ENCODE measurements around the gene TMEM219.
"Not testable (repeated sequence)": the region's sequence is repeated elsewhere in the genome, so short reads cannot be mapped to it uniquely, and the experiment has no call there.

TMEM219 gene, protein sequence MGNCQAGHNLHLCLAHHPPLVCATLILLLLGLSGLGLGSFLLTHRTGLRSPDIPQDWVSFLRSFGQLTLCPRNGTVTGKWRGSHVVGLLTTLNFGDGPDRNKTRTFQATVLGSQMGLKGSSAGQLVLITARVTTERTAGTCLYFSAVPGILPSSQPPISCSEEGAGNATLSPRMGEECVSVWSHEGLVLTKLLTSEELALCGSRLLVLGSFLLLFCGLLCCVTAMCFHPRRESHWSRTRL

DNA sequence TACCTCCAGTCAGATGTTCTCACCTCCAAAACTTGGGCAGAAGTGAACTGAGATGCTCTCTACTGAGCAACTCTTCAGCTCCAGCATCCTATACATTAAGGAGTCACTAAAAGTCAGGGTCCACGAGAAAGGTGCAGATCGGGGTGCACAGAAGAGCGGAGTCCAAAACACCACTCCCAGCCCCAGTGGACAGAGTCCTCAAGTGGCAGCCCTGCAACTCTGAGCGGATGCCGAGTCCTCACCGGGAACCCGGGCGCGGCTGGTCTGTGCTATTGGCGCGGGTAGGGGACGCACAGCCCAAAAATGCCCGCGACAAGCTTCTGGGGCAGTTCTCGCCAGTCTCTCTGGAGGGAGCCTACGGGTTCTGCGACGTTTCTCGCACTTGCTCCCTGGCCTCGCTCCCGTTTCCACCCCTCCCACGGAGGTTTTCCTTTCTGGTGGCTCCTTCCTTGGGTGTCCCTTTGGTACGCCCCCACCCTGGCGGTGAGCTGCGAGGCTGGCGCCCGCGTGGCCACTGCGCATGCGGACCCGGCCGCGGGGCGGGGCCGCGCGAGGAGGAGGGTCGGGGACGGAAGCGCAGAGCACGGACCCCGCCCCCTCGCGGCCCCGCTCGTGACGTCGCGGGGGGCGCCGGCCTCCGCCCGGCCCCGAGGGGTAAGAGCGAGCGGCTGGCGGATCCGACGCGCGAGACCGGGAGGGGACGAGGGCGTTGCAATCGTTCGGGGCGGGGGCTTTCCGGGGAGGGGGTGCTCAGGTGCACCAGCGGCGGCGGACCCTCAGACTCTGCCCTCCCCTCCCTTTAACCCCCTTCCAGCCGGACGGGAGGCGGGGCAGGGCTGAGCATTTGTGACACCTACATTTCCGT lies at the start of gene TMEM219:
TMEM219 (plus strand) TSS at position 601 of the 865 bp plus-strand sequence. CDS start 1,065 bp downstream, outside the sequence.
- peak; percentile 66 for DNase-seq

- no peak for DNase-seq
Measured at GRCh38 chr16:29912087-29912486, 49.8 kb upstream of the TMEM219 start.

DNA sequence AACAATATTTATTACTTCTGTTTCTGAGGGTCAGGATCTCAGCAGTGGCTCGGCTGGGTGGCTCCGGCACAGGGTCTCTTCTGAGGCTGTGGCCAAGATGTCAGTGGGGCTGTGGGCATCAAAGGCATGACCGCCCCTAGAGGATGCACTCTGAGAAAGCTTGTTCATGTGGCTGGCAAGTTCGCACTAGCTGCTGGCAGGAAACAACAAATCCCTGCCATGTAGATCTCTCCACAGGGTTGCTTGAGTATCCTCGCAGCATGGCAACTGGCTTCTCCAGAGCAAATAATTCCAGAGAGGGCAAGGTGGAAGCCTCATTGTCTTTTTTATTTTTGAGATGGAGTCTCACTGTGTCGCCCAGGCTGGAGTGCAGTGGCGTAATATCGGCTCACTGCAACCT lies 48.4 kb upstream of the TMEM219 start:
- no peak for DNase-seq

- no peak for DNase-seq
Measured at GRCh38 chr16:29915590-29916247, 46.2 kb upstream of the TMEM219 start.

DNA sequence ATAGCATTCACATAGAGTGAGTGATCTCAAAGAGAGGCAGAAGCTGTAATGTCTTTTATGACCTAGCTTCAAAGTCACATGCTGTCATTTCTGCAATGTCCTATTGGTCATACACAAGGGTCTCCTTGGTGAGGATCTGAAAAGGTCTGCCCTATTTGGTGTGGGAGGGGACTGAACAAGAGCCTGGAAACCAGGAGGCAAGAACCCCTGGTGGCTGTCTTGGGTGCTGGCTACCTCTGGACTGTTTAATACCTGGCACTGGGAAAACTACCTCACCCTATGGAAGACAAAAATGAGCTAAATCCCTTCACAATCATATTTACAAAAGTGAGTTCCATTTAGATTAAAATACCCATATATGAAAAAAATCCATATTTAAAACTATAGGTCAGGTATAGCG lies 44.9 kb upstream of the TMEM219 start:
- no peak for DNase-seq

DNA sequence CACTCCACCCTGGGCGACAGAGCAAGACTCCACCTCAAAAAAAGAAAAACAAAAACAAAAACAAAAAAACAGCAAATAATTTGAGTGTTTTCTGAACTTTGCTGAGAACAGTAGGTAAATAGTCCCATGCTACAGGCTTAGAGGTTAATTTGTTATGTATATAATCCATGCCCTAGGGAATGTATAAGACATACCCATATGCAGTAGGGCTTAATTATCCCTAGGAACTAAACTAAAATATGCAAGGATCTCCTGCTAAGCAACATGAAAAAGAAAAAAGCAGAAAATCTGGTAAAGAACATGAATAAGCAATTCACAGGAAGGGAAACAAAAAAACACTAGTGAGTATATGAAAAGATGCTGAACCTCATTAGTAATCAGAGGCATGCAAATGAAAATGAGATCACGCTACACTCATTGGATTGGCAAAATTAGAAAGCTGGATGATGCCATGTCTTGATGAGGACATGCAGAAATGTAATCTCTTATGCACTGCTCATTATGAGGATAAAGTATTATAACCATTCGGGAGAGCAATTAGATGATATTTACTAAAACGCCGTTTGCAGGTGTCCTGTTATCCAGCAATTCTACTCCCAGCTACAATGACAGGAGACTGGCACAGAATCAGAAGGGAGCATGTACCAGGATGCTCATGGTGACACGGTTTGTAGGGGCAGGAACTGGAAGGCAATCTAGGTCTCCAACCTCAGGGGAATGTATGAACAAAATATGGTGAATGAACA lies 41.4 kb upstream of the TMEM219 start:
- DNase-seq = no peak

DNA sequence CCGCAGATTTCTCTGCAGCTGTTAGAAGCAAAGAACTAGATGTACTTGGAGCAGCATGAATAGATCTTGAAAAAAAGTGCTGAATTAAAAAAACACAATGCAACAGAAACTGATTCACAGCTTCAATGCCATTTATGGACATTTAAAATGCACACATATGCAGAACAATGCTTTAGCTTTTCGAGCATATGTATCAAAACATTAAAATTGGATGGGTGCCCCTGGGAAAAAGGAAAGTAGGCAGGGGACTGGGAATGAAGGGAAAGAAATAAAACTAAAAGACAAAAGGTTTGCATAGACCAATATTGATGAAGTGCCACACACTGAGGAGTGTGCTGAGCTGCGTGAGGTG lies 40.9 kb upstream of the TMEM219 start:
- DNase-seq = no peak

DNA sequence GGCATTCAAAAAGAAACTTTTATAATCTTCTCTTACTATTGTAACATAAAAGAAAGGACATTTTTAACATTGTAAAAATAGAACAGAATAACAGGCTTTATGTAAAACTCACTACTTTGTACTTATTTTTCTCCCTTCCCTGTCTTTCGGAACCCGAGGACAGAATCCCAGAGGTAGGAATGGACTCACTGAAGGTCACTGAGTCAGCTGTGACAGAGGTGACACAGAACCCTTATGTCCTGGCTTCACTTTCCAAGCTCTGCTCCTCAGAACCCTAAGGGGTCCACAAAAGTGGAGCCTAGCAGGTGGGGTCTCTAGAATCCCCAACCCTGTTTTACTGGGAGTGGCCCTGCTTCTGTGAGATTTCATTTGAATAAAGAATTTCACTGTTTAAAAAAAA lies 39.6 kb upstream of the TMEM219 start:
- no peak for DNase-seq

GRCh38 chr16:29922986-29923501 lies 38.8 kb upstream of the TMEM219 start:
- DNase-seq = no peak

- DNase-seq = no peak
Measured at GRCh38 chr16:29925105-29925756, 36.6 kb upstream of the TMEM219 start.

GRCh38 chr16:29925781-29926710 lies 35.8 kb upstream of the TMEM219 start, which contains the start of gene KCTD13:
Gene KCTD13, minus strand, starts transcription at chr16:29926226. Its CDS starts 193 bp downstream, at chr16:29926033.
- DNase-seq = peak; percentile 31

- DNase-seq = no peak
Measured at GRCh38 chr16:29926711-29927052, 35.2 kb upstream of the TMEM219 start.

DNA sequence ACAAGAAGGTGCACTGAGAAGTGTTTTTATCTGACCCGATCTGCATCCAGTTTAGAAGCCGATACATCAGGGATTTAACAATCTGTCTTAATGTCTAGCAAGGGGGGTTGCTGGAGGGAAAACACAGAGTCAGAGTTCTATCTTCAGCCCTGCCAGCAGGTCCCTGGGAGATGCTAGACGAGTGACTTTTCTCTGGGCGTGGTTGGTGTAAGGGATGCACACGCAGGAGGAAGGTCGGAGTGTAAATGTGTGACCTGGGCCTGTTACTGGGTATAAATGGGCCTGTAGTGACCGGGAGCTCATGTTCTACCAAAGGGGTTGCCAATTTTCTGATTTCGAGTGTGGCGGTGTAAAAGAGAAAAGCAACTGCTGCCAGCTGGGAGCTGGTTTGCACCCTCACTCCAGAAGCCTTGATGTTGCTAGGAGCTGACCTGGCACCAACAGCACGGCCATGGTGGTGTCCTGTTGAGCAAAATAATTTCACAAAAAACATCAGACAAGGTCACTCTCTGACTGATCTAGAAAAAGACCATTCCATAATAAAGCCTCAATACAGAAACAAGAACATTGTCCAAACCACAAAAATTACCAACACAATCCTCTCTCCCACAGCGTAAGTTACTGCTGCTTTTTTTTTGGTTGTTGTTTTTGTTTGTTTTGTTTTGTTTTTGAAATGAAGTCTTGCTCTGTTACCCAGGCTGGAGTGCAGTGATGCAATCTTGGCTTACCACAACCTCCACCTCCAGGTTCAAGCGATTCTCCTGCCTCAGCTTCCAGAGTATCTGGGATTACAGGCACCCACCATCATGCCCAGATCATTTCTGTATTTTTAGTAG lies 34.6 kb upstream of the TMEM219 start:
- no peak for DNase-seq

GRCh38 chr16:29931750-29932149 lies 30.1 kb upstream of the TMEM219 start:
- DNase-seq = not testable (repeated sequence)

GRCh38 chr16:29940656-29941055 lies 21.2 kb upstream of the TMEM219 start:
- no peak for DNase-seq

GRCh38 chr16:29943846-29944799 lies 17.8 kb upstream of the TMEM219 start:
- DNase-seq = no peak

GRCh38 chr16:29947897-29948296 lies 14.0 kb upstream of the TMEM219 start:
- no peak for DNase-seq

DNA sequence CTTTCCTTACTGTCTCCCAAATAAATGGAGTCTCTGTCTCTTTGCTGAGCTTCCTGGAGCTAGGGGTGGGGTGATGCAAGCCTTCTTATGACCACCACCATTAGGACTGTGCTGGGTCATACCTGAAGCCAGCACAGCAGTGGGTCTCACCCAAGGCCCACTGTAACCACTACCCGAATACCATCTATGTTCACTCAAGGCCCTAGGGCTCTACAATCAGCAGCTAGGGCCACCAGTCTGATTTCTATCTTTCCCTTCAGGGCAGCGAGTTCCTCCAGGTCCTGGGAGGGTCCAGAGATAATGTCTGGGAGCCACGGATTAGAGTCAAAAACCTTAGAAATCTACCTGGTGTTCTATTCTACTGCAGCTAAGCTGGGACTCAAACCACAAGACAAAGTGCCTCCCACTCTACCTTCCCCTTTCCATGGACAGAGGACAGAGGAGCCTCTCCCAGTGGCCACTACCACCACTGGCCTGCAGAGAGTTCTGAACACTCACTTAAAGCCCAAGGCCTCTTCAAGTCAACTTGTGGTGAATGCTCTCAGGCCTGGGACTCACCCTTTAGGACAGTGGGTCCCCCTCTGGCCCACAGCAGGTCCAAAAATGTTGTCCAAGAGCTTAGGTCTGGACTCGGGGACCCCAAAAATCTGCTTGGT lies 10.9 kb upstream of the TMEM219 start:
- DNase-seq = no peak

All from NCI-H1694 (cell line).